GM18909 (cell line): ENCODE data around the gene AHNAK2.
"Not testable (repeated sequence)": the region's sequence is repeated elsewhere in the genome, so short reads cannot be mapped to it uniquely, and the experiment has no call there.

Source experiments
- ATAC-seq: cut with Tn5 transposase; IDR thresholded peaks from one replicate; pipeline ENCODE4 v1.9.1; 2021; ENCODE audit warnings: mild to moderate bottlenecking; ENCODE audit not compliant: unreplicated experiment, poor library complexity

The AHNAK2 gene

GRCh38 chr14:104891121-104891551 is 87.0 kb downstream of the AHNAK2 start:
- ATAC-seq: no peak

DNA sequence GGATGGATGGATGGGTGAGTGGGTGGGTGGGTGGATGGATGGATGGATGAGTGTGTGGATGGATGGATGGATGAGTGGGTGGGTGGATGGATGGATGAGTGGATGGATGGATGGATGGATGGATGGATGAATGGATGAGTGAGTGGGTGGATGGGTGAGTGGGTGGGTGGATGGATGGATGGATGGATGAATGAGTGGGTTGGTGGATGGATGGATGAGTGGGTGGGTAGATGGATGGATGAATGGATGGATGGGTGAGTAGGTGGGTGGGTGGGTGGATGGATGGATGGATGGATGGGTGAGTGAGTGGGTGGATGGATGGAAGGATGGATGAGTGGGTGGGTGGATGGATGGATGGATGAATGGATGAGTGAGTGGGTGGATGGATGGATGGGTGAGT is 87.9 kb downstream of the AHNAK2 start:
- ATAC-seq: not testable (repeated sequence)

GRCh38 chr14:104889375-104889757 is 88.8 kb downstream of the AHNAK2 start:
- no peak for ATAC-seq

DNA sequence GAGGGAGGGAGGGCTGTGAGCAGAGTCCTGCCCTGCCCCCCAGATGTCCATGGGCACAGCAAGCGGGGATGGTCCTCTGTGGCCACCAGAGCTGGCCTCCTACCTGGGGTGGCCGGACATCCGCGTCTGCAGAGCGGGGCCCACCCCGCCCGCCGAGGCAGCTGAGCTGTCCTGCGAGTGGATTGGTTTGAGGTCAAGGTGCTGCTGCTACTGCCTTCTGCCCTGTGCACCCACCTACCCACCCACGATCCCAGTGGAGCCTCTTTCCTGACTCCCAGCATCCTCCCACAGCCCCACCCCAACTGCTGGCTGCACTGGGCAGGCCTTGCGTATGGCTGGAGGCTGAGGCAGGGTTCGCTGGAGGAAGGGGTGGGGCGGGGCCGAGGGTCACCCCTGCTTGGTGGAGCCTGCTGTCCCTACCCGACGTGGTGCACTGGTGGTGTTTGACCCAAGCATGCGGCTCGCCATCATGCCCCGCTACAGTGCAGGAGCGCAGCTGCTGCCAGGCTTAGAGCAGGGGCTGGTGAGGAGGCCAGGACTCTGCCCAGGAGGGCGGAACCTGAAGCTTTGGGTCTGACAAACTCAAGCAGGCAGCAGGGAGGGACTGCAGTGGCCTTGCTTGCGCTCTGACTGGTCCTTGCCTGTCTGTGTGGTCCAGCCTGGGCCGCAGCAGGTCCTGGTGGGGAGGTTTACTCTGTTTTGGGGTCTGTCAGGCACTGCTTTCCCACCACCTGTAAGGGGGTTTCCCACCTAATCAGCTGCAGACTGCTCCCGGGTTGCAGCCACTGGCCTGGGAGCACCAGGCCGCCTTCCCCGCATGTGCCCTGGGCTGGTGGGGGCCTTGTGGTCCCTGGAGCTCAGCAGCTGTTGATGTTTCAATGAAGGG is 89.4 kb downstream of the AHNAK2 start:
- ATAC-seq: no peak

GRCh38 chr14:104887623-104888488 is 90.3 kb downstream of the AHNAK2 start:
- ATAC-seq: no peak
